ENCODE measurements around the gene CBLIF.
"Not testable (repeated sequence)": the region's sequence is repeated elsewhere in the genome, so short reads cannot be mapped to it uniquely, and the experiment has no call there.

CBLIF gene

DNA sequence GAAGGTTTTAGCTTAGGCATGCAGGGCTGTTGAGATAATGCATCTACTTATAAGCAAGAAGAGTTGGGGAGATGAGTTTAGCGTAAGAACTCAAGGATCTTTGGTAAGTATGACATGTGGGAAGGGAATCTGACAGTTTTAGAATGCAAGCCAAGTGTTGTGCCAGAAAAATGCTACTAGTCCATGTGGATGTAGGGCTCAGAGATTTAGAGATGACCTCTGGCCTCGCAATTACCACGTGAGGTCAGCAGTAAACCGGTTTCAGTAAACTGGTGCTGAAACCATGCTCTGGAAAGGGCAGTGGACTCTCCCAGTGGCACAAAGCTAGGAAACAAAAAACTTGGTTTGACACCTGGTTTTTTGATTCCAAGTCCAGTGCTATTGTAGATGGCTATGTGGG, 53.7 kb downstream of the CBLIF start:
- no peak for DNase-seq

DNA sequence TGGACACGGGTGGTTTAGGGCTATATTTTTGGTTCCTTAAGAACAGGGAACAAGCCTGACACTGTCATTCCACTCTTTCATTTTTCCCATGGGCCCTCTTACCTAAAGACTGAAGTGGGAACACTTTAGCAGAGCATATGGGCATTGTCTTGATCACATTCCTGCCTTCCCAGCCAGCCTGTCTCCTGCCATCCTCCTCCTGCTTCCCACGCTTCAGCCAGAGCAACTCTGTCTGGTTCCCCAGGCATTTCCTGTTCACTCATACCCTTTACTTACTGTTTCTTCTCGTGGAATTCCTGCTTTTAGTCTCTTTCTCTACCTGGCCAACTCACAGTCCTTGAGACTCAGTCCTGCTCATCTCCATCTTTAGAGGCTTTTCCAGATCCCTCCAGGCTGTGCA, 57.5 kb downstream of the CBLIF start:
- no peak for DNase-seq

DNA sequence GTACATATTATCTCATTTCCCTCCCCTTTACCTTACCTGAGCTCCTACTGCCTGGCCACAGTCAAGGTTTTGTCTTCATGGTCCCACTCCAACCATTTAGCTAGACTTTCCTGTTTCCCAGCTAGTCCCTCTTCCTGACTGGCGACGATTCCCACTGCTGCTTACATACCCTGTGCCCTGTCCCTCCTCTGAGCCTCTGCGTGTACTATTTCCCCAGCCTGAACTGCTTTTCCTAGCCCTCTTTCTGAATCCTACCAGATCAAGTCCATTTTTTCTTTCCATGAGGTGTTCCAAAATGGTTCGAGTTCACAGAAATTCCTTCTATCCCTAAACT, 58.1 kb downstream of the CBLIF start:
- DNase-seq: no peak

DNA sequence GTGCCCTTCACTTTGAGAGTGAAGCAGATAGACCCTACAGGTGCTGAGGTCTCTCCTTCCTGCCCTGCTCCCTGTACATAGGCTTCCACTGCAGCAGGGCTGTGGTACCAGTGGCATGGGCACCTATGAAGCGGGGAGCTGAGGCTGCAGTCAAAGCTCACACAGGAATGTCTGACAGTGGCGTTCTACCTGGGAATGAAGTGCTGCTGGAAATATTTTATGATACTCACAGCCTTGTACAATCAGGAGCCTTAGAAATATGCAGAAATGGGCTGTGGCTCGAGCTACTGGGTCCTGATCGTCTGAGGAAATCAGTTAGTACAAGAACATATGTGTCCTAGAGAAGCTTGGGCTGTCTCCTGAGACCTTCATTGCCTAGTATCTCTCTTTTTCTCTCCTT, 59.5 kb downstream of the CBLIF start:
- DNase-seq: no peak

DNA sequence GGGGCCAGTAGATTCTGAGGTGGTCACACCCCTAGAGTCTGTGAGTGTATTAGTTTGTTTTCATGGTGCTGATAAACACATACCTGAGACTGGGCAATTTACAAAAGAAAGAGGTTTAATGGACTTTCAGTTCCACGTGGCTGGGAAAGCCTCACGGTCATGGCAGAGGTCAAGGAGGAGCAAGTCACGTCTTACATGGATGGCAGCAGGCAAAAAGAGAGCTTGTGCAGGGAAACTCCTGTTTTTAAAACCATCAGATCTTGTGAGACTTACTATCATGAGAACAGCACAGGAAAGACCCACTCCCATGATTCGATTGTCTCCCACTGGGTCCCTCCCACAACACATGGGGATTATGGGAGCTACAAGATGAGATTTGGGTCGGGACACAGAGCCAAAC, 60.9 kb downstream of the CBLIF start:
- not testable (repeated sequence) for DNase-seq

DNA sequence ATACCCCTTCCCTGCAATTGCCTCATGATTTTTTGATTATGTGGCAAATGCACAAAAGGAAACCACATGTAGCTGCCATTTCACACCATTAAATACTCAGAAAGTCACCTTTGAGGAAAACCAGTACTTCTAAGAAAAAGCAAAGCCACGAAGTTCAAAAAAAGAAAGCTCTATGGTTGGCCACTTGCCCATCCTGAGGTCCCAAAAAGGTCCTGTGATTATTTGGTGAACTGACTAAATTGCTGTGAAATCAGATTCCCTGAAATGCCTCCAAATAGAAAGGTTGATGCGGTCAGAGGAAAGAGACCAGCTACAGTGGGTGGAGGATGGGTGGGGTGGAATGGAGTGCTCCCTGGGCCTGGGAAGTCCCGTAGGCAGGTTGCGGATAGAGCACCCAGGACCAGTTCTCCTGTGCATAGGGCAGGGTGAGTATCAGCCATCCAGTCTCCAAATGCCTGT, 61.6 kb downstream of the CBLIF start:
- no peak for DNase-seq

DNA sequence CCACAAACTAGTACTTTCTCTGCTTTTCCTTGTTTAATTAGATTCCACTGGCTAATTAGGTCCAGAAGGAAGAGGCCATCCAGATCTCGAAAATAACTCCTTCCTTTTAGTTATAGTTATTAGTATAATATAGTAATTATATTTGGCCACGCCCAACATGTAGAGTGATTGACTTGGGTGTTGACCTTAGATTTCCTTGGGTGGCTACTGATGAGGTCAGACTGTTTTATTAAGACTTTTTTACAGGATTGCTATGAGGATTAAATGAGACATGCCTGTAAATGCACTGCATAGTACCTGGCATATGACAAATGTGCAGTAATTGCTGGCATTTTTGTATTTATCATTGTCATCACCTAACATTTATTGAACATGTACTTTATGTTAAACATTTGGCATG, 63.2 kb downstream of the CBLIF start:
- DNase-seq: no peak

DNA sequence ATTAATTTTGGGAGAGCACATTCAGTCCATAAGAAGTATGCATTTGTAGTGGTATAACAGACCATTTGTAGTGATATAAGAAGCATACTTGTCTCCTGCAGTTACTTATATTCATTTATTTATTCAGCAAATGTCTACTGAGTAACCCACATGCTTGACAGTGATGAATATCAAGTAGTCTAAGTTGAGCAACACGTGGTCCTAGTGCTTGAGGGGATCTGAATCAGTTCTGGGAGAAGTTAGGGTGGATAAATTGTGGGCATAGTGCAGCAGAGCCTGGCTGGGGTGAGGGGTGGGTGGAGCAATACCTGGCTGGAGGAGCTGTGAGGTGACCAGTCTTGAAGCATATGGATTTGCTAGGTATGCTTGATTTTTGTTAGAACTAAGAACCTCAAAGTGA, 65.8 kb downstream of the CBLIF start:
- no peak for DNase-seq
